GM21723 (cell line): ENCODE results near the gene SPATA24.
"Not testable (repeated sequence)": the region's sequence is repeated elsewhere in the genome, so short reads cannot be mapped to it uniquely, and the experiment has no call there.

Source experiments
- ATAC-seq: cut with Tn5 transposase; IDR thresholded peaks from one replicate; pipeline ENCODE4 v1.9.1; 2021; ENCODE audit warnings: mild to moderate bottlenecking, moderate library complexity; ENCODE audit not compliant: unreplicated experiment

Gene SPATA24

GRCh38 chr5:139355900-139356299, 48.0 kb downstream of the SPATA24 start:
- not testable (repeated sequence) for ATAC-seq

- no peak for ATAC-seq
Observed at GRCh38 chr5:139354186-139354585, 49.7 kb downstream of the SPATA24 start.

- ATAC-seq, result not testable (repeated sequence)
Observed at GRCh38 chr5:139347863-139348262, 56.0 kb downstream of the SPATA24 start.
